Testis (tissue), 3 donors: ENCODE results near the gene ALAS1. TPM values are rescaled to one million over a fixed set of nuclear protein-coding genes. Genes with fewer than 3 reads are reported as not detected.

Experiments used
- DNase-seq: peaks from one replicate; pipeline ENCODE4 v3.0.0-alpha.2; 2019
- H3K27ac ChIP-seq, 2 donors: fragments of 200-600 bp; sonication (generic); one replicate each; pipeline ENCODE4 v1.5.1; 2019
- H3K27me3 ChIP-seq: fragments of 200-600 bp; sonication (generic); one replicate; pipeline ENCODE4 v1.5.1; 2019
- H3K36me3 ChIP-seq: fragments of 200-600 bp; sonication (generic); one replicate; pipeline ENCODE4 v1.5.1; 2017; ENCODE audit warnings: low read depth; ENCODE audit errors: missing control alignments
- H3K4me1 ChIP-seq: fragments of 200-600 bp; sonication (generic); one replicate; pipeline ENCODE4 v1.5.1; 2019
- H3K4me3 ChIP-seq, 2 donors: fragments of 200-600 bp; sonication (generic); one replicate each; pipeline ENCODE4 v1.5.1; 2017 to 2019
- H3K9me3 ChIP-seq: fragments of 200-600 bp; sonication (generic); one replicate; pipeline ENCODE4 v1.5.1; 2017
- CTCF ChIP-seq, 3 experiments: fragments of 450-650 bp in 2 of 3; fragments of 200-600 bp in 1 of 3; sonication (generic) in 1 of 3; IDR thresholded peaks; one replicate each; pipeline ENCODE4 v1.5.1; 2016 to 2019; ENCODE audit warnings: antibody characterized with exemption in 3 of 3, mild to moderate bottlenecking in 2 of 3, moderate library complexity in 1 of 3
- POLR2A ChIP-seq: fragments of 450-650 bp; IDR thresholded peaks from one replicate; pipeline ENCODE4 v1.6.1; 2017; ENCODE audit warnings: antibody characterized with exemption, mild to moderate bottlenecking, moderate library complexity
- WGBS, 2 donors: methylation state at CpG; one replicate each; pipeline ENCODE4 v1.1.5; 2018; 5-methylcytosine and 5-hydroxymethylcytosine counted together
- intact Hi-C: fragments of 100-400 bp; cut with DNase I; formaldehyde crosslinking; loops from one replicate; pipeline ENCODE4 v1.15.1; 2023; ENCODE audit warnings: low total_unique reads
- polyA plus RNA-seq: library from polyadenylated mRNA; stranded (reverse); fragments of 350-450 nt; fragmentation: Illumina TruSeq; extraction: RNeasy Lipid Tissue Mini Kit (QIAGEN cat#74804); gene quantifications from one replicate; pipeline ENCODE4 v1.2.3, GENCODE V29; 2014; ENCODE audit warnings: low read depth, low replicate concordance; ENCODE audit not compliant: insufficient read depth
- total RNA-seq, 2 donors: library from RNA; depleted of rRNA; stranded (reverse); fragments of >200 nt; gene quantifications; one replicate each; pipeline ENCODE4 v1.2.3, GENCODE V29; 2016

ALAS1 gene
- total and polyA plus RNA-seq, 3 donors from 2014 or later: 49.9 to 54.2 (median 51.4) TPM

- TF ChIP-seq CTCF (IDR thresholded peaks at IDR 0.05): no peak
- no peak for TF ChIP-seq POLR2A
- Histone ChIP-seq H3K27me3 (no peaks in the 10 kb centered on the region), H3K27ac (no peak overlapping the region), H3K4me3 (no peak overlapping the region), H3K9me3 (no peaks in the 10 kb centered on the region), H3K36me3 (no peaks in the 10 kb centered on the region), H3K4me1 (no peaks in the 10 kb centered on the region)
- DNase-seq: no peak
- intact Hi-C loops: no loop called here
- WGBS, 2 donors: 81 to 85% methylated on average over 4 of the region's 4 CpGs
These were observed 60.0 kb downstream of the ALAS1 start for GRCh38 chr3:52257911-52258310.

GRCh38 chr3:52259035-52259434 lies 61.1 kb downstream of the ALAS1 start:
- H3K4me1 ChIP-seq: no peaks in the 10 kb centered on the region
- intact Hi-C loops: no loop called here
- H3K27ac ChIP-seq: no peak overlapping the region
- no peak overlapping the region for H3K4me3 ChIP-seq
- H3K36me3 ChIP-seq: no peaks in the 10 kb centered on the region
- H3K9me3 ChIP-seq: no peaks in the 10 kb centered on the region
- no peak for DNase-seq
- 82 to 84% methylated on average over 1 of the region's 1 CpG for WGBS, 2 donors
- H3K27me3 ChIP-seq: no peaks in the 10 kb centered on the region
- TF ChIP-seq CTCF (IDR thresholded peaks at IDR 0.05) (no peak), POLR2A (no peak)

- Histone ChIP-seq H3K36me3 (no peaks in the 10 kb centered on the region), H3K27ac (no peak overlapping the region), H3K27me3 (no peaks in the 10 kb centered on the region), H3K4me1 (no peaks in the 10 kb centered on the region), H3K9me3 (no peaks in the 10 kb centered on the region), H3K4me3 (no peak overlapping the region)
- no peak for DNase-seq
- 87 to 88% methylated on average over 4 of the region's 4 CpGs for WGBS, 2 donors
- TF ChIP-seq CTCF (IDR thresholded peaks at IDR 0.05) (no peak), POLR2A (no peak)
- intact Hi-C loops: no loop called here
These were observed 61.5 kb downstream of the ALAS1 start for GRCh38 chr3:52259448-52259847.

- no peaks in the 10 kb centered on the region for H3K9me3 ChIP-seq
- DNase-seq: no peak
- intact Hi-C loops: no loop called here
- H3K4me3 ChIP-seq: no peak overlapping the region
- no peak overlapping the region for H3K27ac ChIP-seq
- no peaks in the 10 kb centered on the region for H3K4me1 ChIP-seq
- TF ChIP-seq CTCF (IDR thresholded peaks at IDR 0.05) (no peak), POLR2A (no peak)
- H3K27me3 ChIP-seq: no peaks in the 10 kb centered on the region
- H3K36me3 ChIP-seq: no peaks in the 10 kb centered on the region
These were observed 64.5 kb downstream of the ALAS1 start for GRCh38 chr3:52262447-52262846.

Other genes starting within 250 kb of the ALAS1 start
- under 1 TPM; 0.39 to 0.50 TPM for gene GPR62, start 242.8 kb upstream of the ALAS1 start, total RNA-seq
- 0.18 TPM for gene GPR62, start 242.8 kb upstream of the ALAS1 start, polyA plus RNA-seq
- gene PCBP4, start 230.7 kb upstream of the ALAS1 start, total RNA-seq: 10 to 100 TPM; 47.1 to 54.1 TPM
- gene PCBP4, start 230.7 kb upstream of the ALAS1 start, polyA plus RNA-seq: 35.8 TPM
- gene ABHD14B, start 224.1 kb upstream of the ALAS1 start, total RNA-seq: 10 to 100 TPM; 26.7 to 27.1 TPM
- gene ABHD14B, start 224.1 kb upstream of the ALAS1 start, polyA plus RNA-seq: 26.0 TPM
- 10 to 100 TPM; 38.9 to 51.6 TPM for gene ABHD14A, start 223.1 kb upstream of the ALAS1 start, total RNA-seq
- gene ABHD14A, start 223.1 kb upstream of the ALAS1 start, polyA plus RNA-seq: 27.7 TPM
- gene ACY1, start 214.6 kb upstream of the ALAS1 start, total RNA-seq: 10 to 100 TPM; 16.0 to 17.1 TPM
- gene ACY1, start 214.6 kb upstream of the ALAS1 start, polyA plus RNA-seq: 26.7 TPM
- 100 to 1,000 TPM; 491 to 999 TPM for gene RPL29, start 202.3 kb upstream of the ALAS1 start, total RNA-seq
- gene RPL29, start 202.3 kb upstream of the ALAS1 start, polyA plus RNA-seq: 965 TPM
- 10 to 100 TPM; 40.6 to 48.8 TPM for gene DUSP7, start 141.6 kb upstream of the ALAS1 start, total RNA-seq
- gene DUSP7, start 141.6 kb upstream of the ALAS1 start, polyA plus RNA-seq: 25.1 TPM
- 10 to 100 TPM; 16.7 to 21.7 TPM for gene POC1A, start 43.7 kb upstream of the ALAS1 start, total RNA-seq
- gene POC1A, start 43.7 kb upstream of the ALAS1 start, polyA plus RNA-seq: 36.1 TPM
- under 1 TPM; 0.08 to 0.25 TPM for gene TLR9, start 27.5 kb downstream of the ALAS1 start, total RNA-seq
- 0.20 TPM for gene TLR9, start 27.5 kb downstream of the ALAS1 start, polyA plus RNA-seq
- gene TWF2, start 41.0 kb downstream of the ALAS1 start, total RNA-seq: 10 to 100 TPM; 36.5 to 58.1 TPM
- gene TWF2, start 41.0 kb downstream of the ALAS1 start, polyA plus RNA-seq: 30.0 TPM
- gene PPM1M, start 47.6 kb downstream of the ALAS1 start, total RNA-seq: 10 to 100 TPM; 12.9 to 15.2 TPM
- 22.2 TPM for gene PPM1M, start 47.6 kb downstream of the ALAS1 start, polyA plus RNA-seq
- gene WDR82, start 80.5 kb downstream of the ALAS1 start, total RNA-seq: 10 to 100 TPM; 76.1 to 85.7 TPM
- gene WDR82, start 80.5 kb downstream of the ALAS1 start, polyA plus RNA-seq: 80.9 TPM
- 10 to 100 TPM in 1 of 2 donors, 1 to 10 TPM in 1; 9.7 to 15.6 TPM for gene GLYCTK, start 89.7 kb downstream of the ALAS1 start, total RNA-seq
- gene GLYCTK, start 89.7 kb downstream of the ALAS1 start, polyA plus RNA-seq: 6.3 TPM
- 10 to 100 TPM; 40.0 to 49.1 TPM for gene DNAH1, start 118.2 kb downstream of the ALAS1 start, total RNA-seq
- 50.4 TPM for gene DNAH1, start 118.2 kb downstream of the ALAS1 start, polyA plus RNA-seq
- gene BAP1, start 211.8 kb downstream of the ALAS1 start, total RNA-seq: 100 to 1,000 TPM; 167 to 201 TPM
- gene BAP1, start 211.8 kb downstream of the ALAS1 start, polyA plus RNA-seq: 231 TPM
- 1,000 to 10,000 TPM in 1 of 2 donors, 100 to 1,000 TPM in 1; 772 to 1,782 TPM for gene PHF7, start 212.5 kb downstream of the ALAS1 start, total RNA-seq
- 3,007 TPM for gene PHF7, start 212.5 kb downstream of the ALAS1 start, polyA plus RNA-seq
- 1 to 10 TPM; 1.7 to 2.1 TPM for gene SEMA3G, start 246.9 kb downstream of the ALAS1 start, total RNA-seq
- 3.1 TPM for gene SEMA3G, start 246.9 kb downstream of the ALAS1 start, polyA plus RNA-seq